Endothelial cell of umbilical vein (primary cell): Measurements from ENCODE around the gene STOML1. TPM values are rescaled to one million over a fixed set of nuclear protein-coding genes. Genes with fewer than 3 reads are reported as not detected.

Source experiments
- BruUV-seq: library from RNA; stranded (reverse); fragments of 400-500 nt; replicated peaks from 2 replicates; lab custom pipeline; 2021; lab: Mats Ljungman, UMichigan
- CTCF ChIA-PET: fragments of 300-600, 350-600 bp; sonication (Branson Sonifier 250); formaldehyde crosslinking; loops from one replicate; lab custom pipeline; 2021; ENCODE audit warnings: antibody characterized with exemption, inconsistent platforms; lab: Charles Lee
- POLR2A ChIA-PET: fragments of 300-600, 350-600 bp; sonication (Branson Sonifier 250); formaldehyde crosslinking; loops from one replicate; lab custom pipeline; 2021; ENCODE audit warnings: antibody characterized with exemption, inconsistent platforms; lab: Charles Lee
- DNase-seq: peaks from one replicate; pipeline ENCODE4 v3.0.0-alpha.2; 2011; ENCODE audit warnings: low read depth, low spot score
- FAIRE-seq: peaks from 2 replicates; lab custom pipeline; 2011; peaks lifted over from hg19 to GRCh38; lab: Jason Lieb, UNC
- H2AFZ ChIP-seq: 2 replicates; pipeline ENCODE4 v1.6.0; 2012; ENCODE audit warnings: low read depth, low read length, control low read depth, inconsistent platforms
- H3K27ac ChIP-seq: 2 replicates; pipeline ENCODE4 v1.5.1; 2011; ENCODE audit warnings: low read depth, mild to moderate bottlenecking, control low read depth, low read length, moderate library complexity; ENCODE audit not compliant: insufficient read depth
- H3K27me3 ChIP-seq, 2 experiments: 2 replicates each; pipeline versions ENCODE4 v1.6.0 to v1.6.1; 2011; ENCODE audit warnings: low read length in 2 of 2, mixed read lengths in 1 of 2; ENCODE audit not compliant: control insufficient read depth in 2 of 2, insufficient read depth in 2 of 2
- H3K36me3 ChIP-seq, 2 experiments: 2 replicates in 1 of 2; 3 replicates in 1 of 2; pipeline ENCODE4 v1.5.1; 2011; ENCODE audit warnings: low read length in 2 of 2, mild to moderate bottlenecking in 1 of 2, moderate library complexity in 1 of 2; ENCODE audit not compliant: control insufficient read depth in 2 of 2, insufficient read depth in 2 of 2; ENCODE audit errors: extremely low read depth in 1 of 2
- H3K4me1 ChIP-seq: 3 replicates; pipeline ENCODE4 v1.5.1; 2011; ENCODE audit warnings: mild to moderate bottlenecking, low read length; ENCODE audit not compliant: control insufficient read depth, insufficient read depth; ENCODE audit errors: extremely low read depth
- H3K4me2 ChIP-seq: 2 replicates; pipeline ENCODE4 v1.6.1; 2011; ENCODE audit warnings: low read length, control low read depth, mixed read lengths; ENCODE audit not compliant: insufficient read depth
- H3K4me3 ChIP-seq, 3 experiments: fragments of 200-600 bp in 1 of 3; sonication (generic), shearing (Covaris generic) in 1 of 3; replicated peaks in 1 of 3; 2 replicates each; pipeline ENCODE4 v1.5.1; 2011 to 2016; ENCODE audit warnings: control low read depth in 3 of 3, low read length in 3 of 3, mild to moderate bottlenecking in 2 of 3, inconsistent platforms in 1 of 3, low read depth in 1 of 3, moderate library complexity in 1 of 3; ENCODE audit not compliant: insufficient read depth in 1 of 3
- H3K79me2 ChIP-seq: 2 replicates; pipeline ENCODE4 v1.6.0; 2012; ENCODE audit warnings: low read length, inconsistent platforms; ENCODE audit not compliant: control insufficient read depth, insufficient read depth
- H3K9ac ChIP-seq: replicated peaks from 2 replicates; pipeline ENCODE3; 2011; ENCODE audit warnings: low read length, control low read depth; ENCODE audit not compliant: insufficient read depth; ENCODE audit errors: extremely low read depth
- H3K9me1 ChIP-seq: replicated peaks from 3 replicates; pipeline ENCODE4 v1.6.0; 2011; ENCODE audit warnings: mild to moderate bottlenecking, low read length; ENCODE audit not compliant: control insufficient read depth, insufficient read depth; ENCODE audit errors: extremely low read depth
- H3K9me3 ChIP-seq: replicated peaks from 2 replicates; pipeline ENCODE4 v1.5.1; 2012; ENCODE audit warnings: low read length, inconsistent platforms; ENCODE audit not compliant: control insufficient read depth, insufficient read depth
- H4K20me1 ChIP-seq: replicated peaks from 2 replicates; pipeline ENCODE3; 2011; ENCODE audit warnings: mild to moderate bottlenecking, low read length; ENCODE audit not compliant: control insufficient read depth, insufficient read depth; ENCODE audit errors: extremely low read depth
- CTCF ChIP-seq, 2 donors: IDR thresholded peaks; 1 replicate in 1 of 2; 2 replicates in 1 of 2; pipeline ENCODE4 v1.5.1; 2011; ENCODE audit warnings: low read length in 2 of 2, mild to moderate bottlenecking in 2 of 2, moderate library complexity in 2 of 2, control low read depth in 1 of 2, inconsistent platforms in 1 of 2, low read depth in 1 of 2; ENCODE audit not compliant: insufficient read depth in 1 of 2; ENCODE audit errors: extremely low read depth in 1 of 2
- EZH2 ChIP-seq: IDR thresholded peaks from 2 replicates; pipeline ENCODE4 v1.6.1; 2012; ENCODE audit warnings: borderline replicate concordance, low read depth, mild to moderate bottlenecking, moderate library complexity, low read length, inconsistent platforms; ENCODE audit not compliant: severe bottlenecking
- FOS ChIP-seq: IDR thresholded peaks from 2 replicates; pipeline ENCODE4 v1.6.1; 2011; ENCODE audit warnings: mild to moderate bottlenecking, low read length, moderate library complexity, borderline replicate concordance; ENCODE audit not compliant: insufficient read depth
- GATA2 ChIP-seq: IDR thresholded peaks from 2 replicates; pipeline ENCODE4 v1.7.0; 2011; ENCODE audit warnings: low read depth, mild to moderate bottlenecking, moderate library complexity, mixed read lengths, low read length; ENCODE audit not compliant: insufficient read length, insufficient read depth
- JUN ChIP-seq: IDR thresholded peaks from 2 replicates; pipeline ENCODE4 v1.6.1; 2011; ENCODE audit warnings: borderline replicate concordance, low read depth; ENCODE audit not compliant: insufficient read length, insufficient read depth
- MAX ChIP-seq: IDR thresholded peaks from 2 replicates; pipeline ENCODE4 v1.6.1; 2011; ENCODE audit not compliant: insufficient read depth, insufficient read length
- MYC ChIP-seq: IDR thresholded peaks from one replicate; pipeline ENCODE4 v1.6.1; 2011; ENCODE audit warnings: mild to moderate bottlenecking, low read depth, low read length
- POLR2A ChIP-seq: IDR thresholded peaks from 2 replicates; pipeline ENCODE4 v1.6.1; 2012; ENCODE audit warnings: low read depth, mild to moderate bottlenecking, control low read depth, low read length
- POLR2AphosphoS5 ChIP-seq: IDR thresholded peaks from 2 replicates; pipeline ENCODE4 v1.6.1; 2012; ENCODE audit warnings: low read depth, mild to moderate bottlenecking, control low read depth, low read length, moderate library complexity; ENCODE audit not compliant: insufficient read depth
- dilution Hi-C: fragments of 300-500 bp; cut with MboI; formaldehyde crosslinking; loops from one replicate; pipeline ENCODE4 v1.15.0; 2019; ENCODE audit warnings: low sequenced_read_pairs; ENCODE audit not compliant: extremely low pct_ligation_motif_present
- intact Hi-C: fragments of 100-400 bp; cut with micrococcal nuclease; formaldehyde crosslinking; loops from one replicate; pipeline ENCODE4 v1.10.0; 2022
- polyA plus RNA-seq, 4 experiments: library from polyadenylated mRNA; depleted of rRNA in 3 of 4; stranded (reverse) in 3 of 4; unstranded in 1 of 4; fragments of >200 nt; gene quantifications; 2 replicates each; pipeline versions ENCODE4 v1.2.1 to v1.2.3, GENCODE V29; 2011 to 2012; ENCODE audit warnings: missing spikeins in 1 of 4
- total RNA-seq: library from RNA; stranded (reverse); gene quantifications from 2 replicates; pipeline ENCODE4 v1.2.3, GENCODE V29; 2021

Gene STOML1
- total and polyA plus RNA-seq, 2 donors (not counting 3 experiments of a cell fraction or from before 2014, with no cell fraction given): 12.9 to 15.4 TPM

- no peaks in the 10 kb centered on the region for H3K36me3 ChIP-seq
- ChIA-PET POLR2A (no interaction called here), CTCF (interaction anchor here (1.4 to 6.9 kb wide), 2 partner anchors 14 to 20 kb away, joined by 6 to 217 read pairs; no protein-coding TSS in a partner anchor)
- no peak overlapping the region for H2AFZ ChIP-seq
- no peaks in the 10 kb centered on the region for H3K27me3 ChIP-seq
- no peaks in the 10 kb centered on the region for H3K9me1 ChIP-seq
- TF ChIP-seq EZH2 (no peak), MAX (no peak), FOS (no peak), CTCF (IDR thresholded peaks at IDR 0.05; ENCODE audit: extremely low read depth in 1 of 2, insufficient read depth in 1 of 2, low read depth in 1 of 2, low read length in 2 of 2) (no peak), POLR2AphosphoS5 (no peak), POLR2A (no peak), MYC (no peak), JUN (no peak), GATA2 (no peak)
- dilution Hi-C loops: no loop called here
- intact Hi-C loops: loop anchor here (5.0 kb wide), 3 partner anchors 179 to 369 kb away; partner anchors contain the start of gene ISLR2
- no peak overlapping the region for H3K27ac ChIP-seq
- no peaks in the 10 kb centered on the region for H4K20me1 ChIP-seq
- FAIRE-seq (no peak), DNase-seq (no peak)
- BruUV-seq: no TSS peak
- no peak overlapping the region for H3K9ac ChIP-seq
- H3K4me1 ChIP-seq: peaks cover 15% of the 10 kb centered on the region
- no peak overlapping the region for H3K4me2 ChIP-seq
- no peaks in the 10 kb centered on the region for H3K9me3 ChIP-seq
- no peak overlapping the region for H3K4me3 ChIP-seq
- H3K79me2 ChIP-seq: no peaks in the 10 kb centered on the region
These were observed 39.0 kb downstream of the STOML1 start for GRCh38 chr15:73952913-73953750.
